GM21526 (cell line): ENCODE results near the gene BBLN.
A peak's percentile ranks its signal among the peaks of the same experiment; 100 is the strongest.
"Not testable (repeated sequence)": the region's sequence is repeated elsewhere in the genome, so short reads cannot be mapped to it uniquely, and the experiment has no call there.

Experiments
- ATAC-seq: cut with Tn5 transposase; IDR thresholded peaks from one replicate; pipeline ENCODE4 v1.9.1; 2021; ENCODE audit warnings: moderate library complexity; ENCODE audit not compliant: unreplicated experiment, low FRiP score

BBLN gene

GRCh38 chr9:128124451-128124850 lies 35.6 kb upstream of the BBLN start:
- no peak for ATAC-seq

- ATAC-seq = no peak
These were observed 35.0 kb upstream of the BBLN start for GRCh38 chr9:128124873-128125579.

GRCh38 chr9:128125580-128126354 lies 34.3 kb upstream of the BBLN start:
- no peak for ATAC-seq

- peak; percentile 44 for ATAC-seq
These were observed 32.5 kb upstream of the BBLN start, which contains the start of gene PTGES2 for GRCh38 chr9:128127568-128127989. TSS of gene PTGES2 (minus strand) at chr9:128127729. CDS start at chr9:128127717, 12 bp downstream.

- ATAC-seq = peak; percentile 54
These were observed 31.9 kb upstream of the BBLN start for GRCh38 chr9:128127990-128128835.

- ATAC-seq = no peak
These were observed 31.1 kb upstream of the BBLN start for GRCh38 chr9:128128836-128129590.

GRCh38 chr9:128129976-128130590 lies 30.0 kb upstream of the BBLN start:
- not testable (repeated sequence) for ATAC-seq

- not testable (repeated sequence) for ATAC-seq
These were observed 29.4 kb upstream of the BBLN start for GRCh38 chr9:128130651-128131050.

GRCh38 chr9:128131346-128131745 lies 28.7 kb upstream of the BBLN start:
- not testable (repeated sequence) for ATAC-seq

- ATAC-seq = not testable (repeated sequence)
These were observed 27.9 kb upstream of the BBLN start for GRCh38 chr9:128132139-128132538.

GRCh38 chr9:128135561-128135960 lies 24.5 kb upstream of the BBLN start:
- ATAC-seq = not testable (repeated sequence)

GRCh38 chr9:128136816-128137793 lies 23.0 kb upstream of the BBLN start:
- ATAC-seq = no peak

GRCh38 chr9:128138001-128138400 lies 22.1 kb upstream of the BBLN start:
- no peak for ATAC-seq

GRCh38 chr9:128139621-128140020 lies 20.4 kb upstream of the BBLN start:
- no peak for ATAC-seq

- ATAC-seq = no peak
These were observed 18.5 kb upstream of the BBLN start for GRCh38 chr9:128141604-128142003.

GRCh38 chr9:128142061-128142460 lies 18.0 kb upstream of the BBLN start:
- ATAC-seq = no peak

- no peak for ATAC-seq
These were observed 17.5 kb upstream of the BBLN start for GRCh38 chr9:128142596-128142995.

- no peak for ATAC-seq
These were observed 16.4 kb upstream of the BBLN start for GRCh38 chr9:128143525-128144238.
